GM13977 (cell line): ENCODE measurements around the gene CDC40.

Experiments
- DNase-seq: peaks from one replicate; pipeline ENCODE4 v3.0.0; 2012; ENCODE audit warnings: low spot score
- CTCF ChIP-seq: IDR thresholded peaks from 2 replicates; pipeline ENCODE4 v1.5.1; 2012; ENCODE audit warnings: mild to moderate bottlenecking, control low read depth; ENCODE audit not compliant: insufficient read depth; ENCODE audit errors: extremely low read depth, missing control alignments
- in situ Hi-C: fragments of 300-500 bp; cut with MboI; formaldehyde crosslinking; loops from one replicate; pipeline ENCODE4 v1.12.0; 2022; ENCODE audit warnings: low sequenced_read_pairs, low pct_unique_long_range_greater_than_20kb, mixed read lengths, inconsistent platforms; ENCODE audit not compliant: unreplicated experiment

CDC40 gene

DNA sequence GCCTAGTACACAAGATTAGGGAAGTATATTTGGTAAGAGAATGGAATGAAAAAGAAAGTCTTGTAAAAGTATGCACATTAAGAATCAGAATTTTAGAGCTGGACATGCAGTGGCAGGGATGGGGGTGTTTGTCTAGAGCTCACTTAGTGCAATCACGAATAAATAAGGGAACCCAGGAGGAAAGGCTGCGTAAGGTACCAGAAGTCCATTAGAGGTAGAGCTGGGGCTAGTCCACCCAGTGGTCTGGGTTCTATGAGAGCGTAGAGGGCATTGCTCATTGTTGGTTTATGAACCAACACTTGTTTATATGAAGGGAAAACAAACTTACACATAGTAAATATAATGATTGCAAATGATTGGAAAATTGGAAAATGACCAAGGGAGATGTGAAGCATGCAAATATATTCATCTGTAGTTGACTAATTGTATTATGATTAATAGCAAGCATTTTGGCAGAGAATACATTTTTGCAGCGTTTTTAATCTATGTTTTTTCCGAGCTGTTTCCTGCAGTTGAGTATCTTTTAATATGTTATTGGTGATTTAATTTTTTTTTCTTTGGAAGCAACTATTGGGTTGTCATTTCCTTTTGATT is 3.2 kb downstream of the CDC40 start:
- no peak for DNase-seq
- TF ChIP-seq CTCF: no peak
- in situ Hi-C loops: no loop called here

GRCh38 chr6:110185879-110186278 is 5.7 kb downstream of the CDC40 start:
- peak; percentile 46 for DNase-seq
- in situ Hi-C loops: no loop called here
- no peak for TF ChIP-seq CTCF

DNA sequence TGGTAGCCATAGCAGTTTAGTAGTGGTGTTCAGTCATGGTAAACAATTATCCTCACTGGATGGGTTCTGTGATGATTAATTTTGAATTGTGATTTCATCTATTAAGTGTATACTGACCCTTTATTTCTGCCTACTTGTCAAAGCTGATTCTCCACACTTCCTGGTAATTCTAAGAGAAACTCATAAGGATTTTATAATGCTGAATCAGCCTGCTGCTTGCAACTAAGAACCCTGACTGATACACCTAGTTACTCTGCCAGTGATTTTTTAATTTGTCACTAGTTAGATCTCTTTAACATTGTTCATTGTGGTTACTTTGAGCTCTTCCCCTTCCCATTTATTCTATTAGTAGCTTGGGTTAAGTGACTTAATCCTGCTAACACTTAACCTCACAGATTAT is 8.6 kb downstream of the CDC40 start:
- in situ Hi-C loops: no loop called here
- no peak for DNase-seq
- TF ChIP-seq CTCF: no peak

- TF ChIP-seq CTCF: no peak
- in situ Hi-C loops: no loop called here
- no peak for DNase-seq
Observed at GRCh38 chr6:110190726-110191125, 10.5 kb downstream of the CDC40 start.

GRCh38 chr6:110191477-110191876 is 11.2 kb downstream of the CDC40 start:
- in situ Hi-C loops: no loop called here
- DNase-seq: no peak
- TF ChIP-seq CTCF: no peak

DNA sequence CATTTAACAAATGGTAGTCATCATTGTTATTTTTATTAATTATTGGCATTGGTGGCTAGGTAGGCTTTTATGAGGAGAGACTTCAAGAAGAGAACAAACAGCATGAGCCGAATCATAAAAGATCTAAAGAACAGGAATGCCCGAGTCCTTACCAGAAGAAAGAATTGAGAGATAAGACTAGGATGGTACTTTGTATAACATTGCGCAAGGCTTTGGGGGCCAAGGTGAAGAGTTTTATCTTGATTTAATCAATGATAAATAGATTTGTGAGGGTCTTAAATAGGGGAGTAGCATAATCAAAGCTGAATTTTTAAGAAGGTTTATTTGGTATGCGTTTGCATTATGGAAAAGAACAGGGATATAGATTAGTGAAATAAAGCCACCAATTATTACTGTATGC is 15.4 kb downstream of the CDC40 start:
- no peak for DNase-seq
- in situ Hi-C loops: no loop called here
- TF ChIP-seq CTCF: no peak

DNA sequence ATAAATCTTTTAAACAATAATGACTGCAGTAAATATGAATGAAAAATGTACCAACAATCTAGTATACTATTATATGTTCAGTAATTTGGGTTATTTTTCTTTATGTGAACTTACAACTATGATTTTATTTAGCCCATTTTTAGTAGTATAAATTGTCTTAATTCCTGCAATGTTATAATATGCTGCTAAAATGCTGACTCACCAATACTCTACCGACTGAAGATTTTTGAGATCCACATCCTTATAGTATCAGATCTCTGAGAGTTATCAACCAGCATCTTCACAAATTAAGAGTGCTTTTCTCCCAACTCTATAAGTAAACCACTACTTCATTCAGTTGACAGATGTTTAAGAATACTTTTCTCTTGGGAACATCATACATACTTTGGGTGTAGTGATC is 16.6 kb downstream of the CDC40 start:
- no peak for DNase-seq
- TF ChIP-seq CTCF: no peak
- in situ Hi-C loops: no loop called here
